ENCODE measurements around the gene SPOCK2. TPM values are rescaled to one million over a fixed set of nuclear protein-coding genes. Genes with fewer than 3 reads are reported as not detected.

SPOCK2 gene
- total RNA-seq, 2 experiments from 2014 or later: 0.76 to 7.5 TPM

DNA sequence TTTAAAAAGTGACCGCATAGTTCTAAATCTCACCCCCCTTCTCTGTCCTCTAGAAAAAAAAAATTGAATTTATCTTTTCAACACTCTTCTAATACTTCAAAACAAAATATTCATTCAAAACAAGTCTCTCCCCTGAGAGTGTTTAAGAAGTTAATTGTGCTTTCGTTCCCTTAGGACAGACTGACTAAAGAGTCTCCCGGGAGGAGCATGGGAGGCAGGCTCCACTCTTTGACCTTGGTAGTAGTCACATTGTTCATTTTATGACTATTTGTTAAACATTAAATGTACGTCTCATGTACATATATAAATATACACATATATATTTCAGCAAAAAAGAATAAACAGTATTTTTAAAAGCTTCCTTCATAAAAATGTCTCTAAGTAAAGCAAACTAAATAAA lies 35.3 kb upstream of the SPOCK2 start:
- no peak for TF ChIP-seq EZH2phosphoT487 (IDR thresholded peaks at IDR 0.05; ENCODE audit: borderline replicate concordance, low read depth, low read length)
- TF ChIP-seq, protein P1, sequence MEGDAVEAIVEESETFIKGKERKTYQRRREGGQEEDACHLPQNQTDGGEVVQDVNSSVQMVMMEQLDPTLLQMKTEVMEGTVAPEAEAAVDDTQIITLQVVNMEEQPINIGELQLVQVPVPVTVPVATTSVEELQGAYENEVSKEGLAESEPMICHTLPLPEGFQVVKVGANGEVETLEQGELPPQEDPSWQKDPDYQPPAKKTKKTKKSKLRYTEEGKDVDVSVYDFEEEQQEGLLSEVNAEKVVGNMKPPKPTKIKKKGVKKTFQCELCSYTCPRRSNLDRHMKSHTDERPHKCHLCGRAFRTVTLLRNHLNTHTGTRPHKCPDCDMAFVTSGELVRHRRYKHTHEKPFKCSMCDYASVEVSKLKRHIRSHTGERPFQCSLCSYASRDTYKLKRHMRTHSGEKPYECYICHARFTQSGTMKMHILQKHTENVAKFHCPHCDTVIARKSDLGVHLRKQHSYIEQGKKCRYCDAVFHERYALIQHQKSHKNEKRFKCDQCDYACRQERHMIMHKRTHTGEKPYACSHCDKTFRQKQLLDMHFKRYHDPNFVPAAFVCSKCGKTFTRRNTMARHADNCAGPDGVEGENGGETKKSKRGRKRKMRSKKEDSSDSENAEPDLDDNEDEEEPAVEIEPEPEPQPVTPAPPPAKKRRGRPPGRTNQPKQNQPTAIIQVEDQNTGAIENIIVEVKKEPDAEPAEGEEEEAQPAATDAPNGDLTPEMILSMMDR (conservative IDR thresholded peaks at IDR 0.05; ENCODE audit: low read length): no peak
- H3K36me3 ChIP-seq (ENCODE audit: insufficient read depth, low read length): no peaks in the 10 kb centered on the region; the same call in 1 of the 2 replicates
- H3K4me3 ChIP-seq (ENCODE audit: low read depth, low read length, poor library complexity, severe bottlenecking): no peak overlapping the region
- H3K9me3 ChIP-seq (ENCODE audit: low read length): no peaks in the 10 kb centered on the region
- no peaks in the 10 kb centered on the region for H3K4me1 ChIP-seq (ENCODE audit: insufficient read depth, low read length, poor library complexity, severe bottlenecking)
- intact Hi-C loops (cut with micrococcal nuclease; ENCODE audit: unreplicated experiment): no loop called here
- no peaks in the 10 kb centered on the region for H4K20me1 ChIP-seq (ENCODE audit: insufficient read depth, low read length)
- H3K4me2 ChIP-seq (ENCODE audit: low read length): no peak overlapping the region
- BruUV-seq (replicated peaks): no TSS peak
- H3K27ac ChIP-seq (ENCODE audit: low read depth, low read length, poor library complexity, severe bottlenecking): no peak overlapping the region
- H2AFZ ChIP-seq (ENCODE audit: low read length): no peak overlapping the region
- ChIA-PET POLR2A (no interaction called here), CTCF (ENCODE audit: unreplicated experiment) (no interaction called here)
- no peaks in the 10 kb centered on the region for H3K79me2 ChIP-seq (ENCODE audit: insufficient read depth, low read depth, low read length)
- no peak for DNase-seq (ENCODE audit: low spot score)
- no peaks in the 10 kb centered on the region for H3K9me2 ChIP-seq (ENCODE audit: insufficient read depth, low read length)

DNA sequence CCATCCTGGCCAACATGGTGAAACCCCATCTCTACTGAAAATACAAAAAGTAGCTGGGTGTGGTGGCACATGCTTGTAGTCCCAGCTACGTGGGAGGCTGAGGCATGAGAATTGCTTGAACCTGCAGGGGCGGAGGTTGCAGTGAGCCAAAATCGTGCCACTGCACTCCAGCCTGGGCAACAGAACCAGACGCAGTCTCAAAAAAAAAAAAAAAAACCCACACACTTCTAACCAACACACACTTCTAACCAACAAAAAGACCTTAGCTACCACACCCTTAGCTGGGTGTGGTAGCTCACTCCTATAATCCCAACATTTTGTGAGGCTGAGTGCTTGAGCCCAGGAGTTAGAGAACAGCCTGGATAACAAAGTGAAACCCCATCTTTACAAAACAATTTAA lies 33.9 kb upstream of the SPOCK2 start:
- BruUV-seq (replicated peaks): no TSS peak
- Histone ChIP-seq H2AFZ (ENCODE audit: low read length) (no peak overlapping the region), H3K27ac (ENCODE audit: low read depth, low read length, poor library complexity, severe bottlenecking) (no peak overlapping the region), H3K36me3 (ENCODE audit: insufficient read depth, low read length) (peaks cover 3% of the 10 kb centered on the region), H3K9me2 (ENCODE audit: insufficient read depth, low read length) (no peaks in the 10 kb centered on the region), H3K4me3 (ENCODE audit: low read depth, low read length, poor library complexity, severe bottlenecking) (no peak overlapping the region), H4K20me1 (ENCODE audit: insufficient read depth, low read length) (no peaks in the 10 kb centered on the region), H3K79me2 (ENCODE audit: insufficient read depth, low read depth, low read length) (no peaks in the 10 kb centered on the region), H3K9me3 (ENCODE audit: low read length) (0 out of 2 replicates have a peak, but pooled peaks cover under 1% of the 10 kb centered on the region), H3K4me1 (ENCODE audit: insufficient read depth, low read length, poor library complexity, severe bottlenecking) (no peaks in the 10 kb centered on the region), H3K4me2 (ENCODE audit: low read length) (no peak overlapping the region)
- POLR2A ChIA-PET: interaction anchor here (0.7 to 1.8 kb wide), 2 partner anchors 28 to 1849 kb away, joined by 3 to 4 read pairs; no protein-coding TSS in a partner anchor
- intact Hi-C loops (cut with micrococcal nuclease; ENCODE audit: unreplicated experiment): no loop called here
- DNase-seq (ENCODE audit: low spot score): no peak
- CTCF ChIA-PET (ENCODE audit: unreplicated experiment): no interaction called here
- no peak for TF ChIP-seq EZH2phosphoT487 (IDR thresholded peaks at IDR 0.05; ENCODE audit: borderline replicate concordance, low read depth, low read length)
- TF ChIP-seq, protein P1 (conservative IDR thresholded peaks at IDR 0.05; ENCODE audit: low read length): no peak

DNA sequence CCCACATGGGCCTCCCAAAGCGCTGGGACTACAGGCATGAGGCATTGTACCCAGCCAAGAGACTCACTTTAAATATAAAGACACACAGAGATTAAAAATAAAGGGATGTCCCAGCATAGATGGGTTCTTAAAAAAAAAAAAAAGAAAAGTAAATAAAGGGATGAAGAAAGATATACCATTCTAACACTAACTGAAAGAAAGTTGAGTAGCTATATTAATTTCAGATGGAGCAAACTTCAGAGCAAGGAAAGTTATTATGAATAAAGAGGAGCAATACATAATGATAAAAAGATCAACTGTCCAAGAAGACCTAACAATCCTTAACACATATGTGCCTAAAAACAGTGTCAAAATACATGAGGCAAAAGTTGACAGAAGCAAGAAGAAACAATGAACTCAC lies 33.0 kb upstream of the SPOCK2 start:
- H3K36me3 ChIP-seq (ENCODE audit: insufficient read depth, low read length): peaks cover 10% of the 10 kb centered on the region
- H3K4me3 ChIP-seq (ENCODE audit: low read depth, low read length, poor library complexity, severe bottlenecking): no peak overlapping the region
- intact Hi-C loops (cut with micrococcal nuclease; ENCODE audit: unreplicated experiment): no loop called here
- CTCF ChIA-PET (ENCODE audit: unreplicated experiment): no interaction called here
- H3K4me1 ChIP-seq (ENCODE audit: insufficient read depth, low read length, poor library complexity, severe bottlenecking): no peaks in the 10 kb centered on the region
- H3K79me2 ChIP-seq (ENCODE audit: insufficient read depth, low read depth, low read length): no peaks in the 10 kb centered on the region
- DNase-seq (ENCODE audit: low spot score): no peak
- peaks cover 9% of the 10 kb centered on the region; the same call in 1 of the 2 replicates for H3K9me3 ChIP-seq (ENCODE audit: low read length)
- H3K27ac ChIP-seq (ENCODE audit: low read depth, low read length, poor library complexity, severe bottlenecking): no peak overlapping the region
- no peaks in the 10 kb centered on the region for H4K20me1 ChIP-seq (ENCODE audit: insufficient read depth, low read length)
- no peaks in the 10 kb centered on the region for H3K9me2 ChIP-seq (ENCODE audit: insufficient read depth, low read length)
- TF ChIP-seq, protein P1 (conservative IDR thresholded peaks at IDR 0.05; ENCODE audit: low read length): no peak
- TF ChIP-seq EZH2phosphoT487 (IDR thresholded peaks at IDR 0.05; ENCODE audit: borderline replicate concordance, low read depth, low read length): no peak
- BruUV-seq (replicated peaks): no TSS peak
- POLR2A ChIA-PET: interaction anchor here (1.0 to 1.8 kb wide), 2 partner anchors 10 to 27 kb away, joined by 3 to 4 read pairs; no protein-coding TSS in a partner anchor
- H3K4me2 ChIP-seq (ENCODE audit: low read length): no peak overlapping the region
- H2AFZ ChIP-seq (ENCODE audit: low read length): no peak overlapping the region

All from OCI-LY7 (cell line).